PFSK-1 (cell line): ENCODE data around the gene KCNN4.

Experiments used
- FOXP2 ChIP-seq: optimal IDR thresholded peaks from 2 replicates; pipeline ENCODE3; 2011; ENCODE audit warnings: borderline replicate concordance, control low read depth, inconsistent platforms; ENCODE audit not compliant: insufficient read depth; ENCODE audit errors: extremely low read length, extremely low read depth
- POLR2AphosphoS5 ChIP-seq: IDR thresholded peaks from 2 replicates; pipeline ENCODE4 v1.6.1; 2012; ENCODE audit warnings: low read depth, mild to moderate bottlenecking, control low read depth, low read length, moderate library complexity
- SIN3A ChIP-seq: IDR thresholded peaks from 2 replicates; pipeline ENCODE4 v1.6.1; 2012; ENCODE audit warnings: mild to moderate bottlenecking, low read length, moderate library complexity, borderline replicate concordance; ENCODE audit not compliant: insufficient read depth

DNA sequence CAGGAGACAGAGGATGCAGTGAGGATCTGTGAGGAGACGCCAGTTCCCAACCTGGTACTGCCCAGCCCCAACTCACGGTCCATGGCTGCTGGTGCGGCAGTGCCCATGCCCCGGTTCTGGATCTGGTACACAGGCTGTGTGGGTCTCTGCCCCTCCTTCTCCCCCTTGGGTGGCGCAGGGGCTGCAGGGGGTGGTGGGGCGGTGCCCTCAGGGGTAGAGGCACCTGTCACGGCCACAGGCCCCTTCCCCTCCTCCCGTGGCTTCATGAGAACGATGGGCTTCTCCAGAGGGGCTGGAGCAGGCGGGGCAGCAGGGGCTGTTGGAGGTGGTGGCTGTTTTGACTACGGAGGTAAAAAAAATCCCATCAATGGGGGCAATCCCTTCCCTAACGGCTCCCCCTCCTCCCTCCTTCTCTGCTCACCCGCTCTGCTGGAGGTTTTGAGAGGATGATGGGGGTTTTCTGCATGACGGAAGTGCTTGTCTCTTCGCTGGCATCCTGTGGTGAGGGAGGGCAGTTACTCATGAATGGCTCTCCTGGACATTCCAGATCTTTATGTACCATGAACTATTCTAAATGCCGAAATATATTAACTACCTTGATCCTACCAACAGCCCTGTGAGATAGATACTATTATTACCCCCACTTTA lies 33.1 kb downstream of the KCNN4 start:
- TF ChIP-seq FOXP2 (no peak), SIN3A (no peak), POLR2AphosphoS5 (no peak)
